Measurements from ENCODE around the gene DUSP28. TPM values are rescaled to one million over a fixed set of nuclear protein-coding genes. Genes with fewer than 3 reads are reported as not detected.

Gene DUSP28
- total RNA-seq, 1 experiment from 2014 or later: 4.9 TPM

DNA sequence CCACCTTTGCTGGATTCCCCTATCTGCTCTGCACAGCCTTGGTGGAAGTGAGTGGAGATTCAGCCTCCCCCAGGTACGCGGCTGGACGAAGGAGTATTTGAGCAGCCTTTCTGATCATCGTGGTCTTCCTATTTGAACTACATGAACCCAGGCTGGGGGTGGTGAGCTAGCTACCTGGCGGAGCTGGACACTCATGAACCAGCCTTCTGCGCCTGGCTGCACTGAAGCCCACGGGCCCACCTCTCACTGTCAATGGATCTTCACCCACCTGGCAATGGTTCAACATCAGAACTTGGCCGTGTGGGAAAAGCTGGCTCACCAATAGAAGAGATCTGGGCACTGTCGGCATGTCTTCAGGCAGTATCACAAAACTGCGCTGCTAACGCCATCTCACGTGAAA, 37.8 kb upstream of the DUSP28 start:
- TF ChIP-seq EZH2 (IDR thresholded peaks at IDR 0.05; ENCODE audit: borderline replicate concordance, low read depth, low read length, poor library complexity, severe bottlenecking) (no peak), CTCF (conservative IDR thresholded peaks at IDR 0.05; ENCODE audit: low read depth, low read length) (no peak)
- no peaks in the 10 kb centered on the region for H3K27me3 ChIP-seq (replicated peaks; ENCODE audit: insufficient read depth, low read depth, low read length, poor library complexity)
- intact Hi-C loops (cut with micrococcal nuclease; ENCODE audit: unreplicated experiment): no loop called here
- H3K4me3 ChIP-seq (ENCODE audit: low read depth, low read length, poor library complexity, severe bottlenecking): no peak overlapping the region
- ChIA-PET POLR2A (ENCODE audit: low non-redundant PET) (no interaction called here), CTCF (no interaction called here)
- H3K9me3 ChIP-seq (ENCODE audit: low read depth, low read length, poor library complexity, severe bottlenecking): peaks cover 13% of the 10 kb centered on the region
- no peak overlapping the region for H3K27ac ChIP-seq (ENCODE audit: low read depth, low read length, poor library complexity, severe bottlenecking)
- no TSS peak for BruUV-seq (replicated peaks)
- H3K36me3 ChIP-seq (ENCODE audit: insufficient read depth, low read length, poor library complexity, severe bottlenecking): peaks cover 2% of the 10 kb centered on the region
- no peak for DNase-seq (ENCODE audit: low spot score)
- no peaks in the 10 kb centered on the region for H3K4me1 ChIP-seq (ENCODE audit: insufficient read depth, low read length, poor library complexity, severe bottlenecking)

- Histone ChIP-seq H3K27me3 (replicated peaks; ENCODE audit: insufficient read depth, low read depth, low read length, poor library complexity) (no peaks in the 10 kb centered on the region), H3K4me1 (ENCODE audit: insufficient read depth, low read length, poor library complexity, severe bottlenecking) (no peaks in the 10 kb centered on the region), H3K27ac (ENCODE audit: low read depth, low read length, poor library complexity, severe bottlenecking) (no peak overlapping the region), H3K4me3 (ENCODE audit: low read depth, low read length, poor library complexity, severe bottlenecking) (no peak overlapping the region), H3K36me3 (ENCODE audit: insufficient read depth, low read length, poor library complexity, severe bottlenecking) (peaks cover 2% of the 10 kb centered on the region), H3K9me3 (ENCODE audit: low read depth, low read length, poor library complexity, severe bottlenecking) (peaks cover 13% of the 10 kb centered on the region)
- CTCF ChIA-PET: no interaction called here
- intact Hi-C loops (cut with micrococcal nuclease; ENCODE audit: unreplicated experiment): no loop called here
- TF ChIP-seq CTCF (conservative IDR thresholded peaks at IDR 0.05; ENCODE audit: low read depth, low read length) (no peak), EZH2 (IDR thresholded peaks at IDR 0.05; ENCODE audit: borderline replicate concordance, low read depth, low read length, poor library complexity, severe bottlenecking) (no peak)
- POLR2A ChIA-PET (ENCODE audit: low non-redundant PET): no interaction called here
- no peak for DNase-seq (ENCODE audit: low spot score)
- BruUV-seq (replicated peaks): no TSS peak
Measured at GRCh38 chr2:240523451-240524281, 36.5 kb upstream of the DUSP28 start.

GRCh38 chr2:240524963-240525718, 35.0 kb upstream of the DUSP28 start:
- BruUV-seq (replicated peaks): no TSS peak
- TF ChIP-seq EZH2 (IDR thresholded peaks at IDR 0.05; ENCODE audit: borderline replicate concordance, low read depth, low read length, poor library complexity, severe bottlenecking): no peak
- TF ChIP-seq CTCF (conservative IDR thresholded peaks at IDR 0.05; ENCODE audit: low read depth, low read length): no peak
- peaks cover 2% of the 10 kb centered on the region for H3K36me3 ChIP-seq (ENCODE audit: insufficient read depth, low read length, poor library complexity, severe bottlenecking)
- H3K27me3 ChIP-seq (replicated peaks; ENCODE audit: insufficient read depth, low read depth, low read length, poor library complexity): no peaks in the 10 kb centered on the region
- no peaks in the 10 kb centered on the region for H3K4me1 ChIP-seq (ENCODE audit: insufficient read depth, low read length, poor library complexity, severe bottlenecking)
- ChIA-PET CTCF (no interaction called here), POLR2A (ENCODE audit: low non-redundant PET) (no interaction called here)
- H3K9me3 ChIP-seq (ENCODE audit: low read depth, low read length, poor library complexity, severe bottlenecking): peaks cover 13% of the 10 kb centered on the region
- no peak overlapping the region for H3K4me3 ChIP-seq (ENCODE audit: low read depth, low read length, poor library complexity, severe bottlenecking)
- no peak for DNase-seq (ENCODE audit: low spot score)
- intact Hi-C loops (cut with micrococcal nuclease; ENCODE audit: unreplicated experiment): no loop called here
- H3K27ac ChIP-seq (ENCODE audit: low read depth, low read length, poor library complexity, severe bottlenecking): no peak overlapping the region

Data from A673 (cell line).